ENCODE measurements around the gene SPINK6. TPM values are rescaled to one million over a fixed set of nuclear protein-coding genes. Genes with fewer than 3 reads are reported as not detected.

The SPINK6 gene, protein sequence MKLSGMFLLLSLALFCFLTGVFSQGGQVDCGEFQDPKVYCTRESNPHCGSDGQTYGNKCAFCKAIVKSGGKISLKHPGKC
- polyA plus RNA-seq (ENCODE audit: insufficient read length), result not detected
- long read RNA-seq, donor 1, result 0 reads
- long read RNA-seq, donor 2, result 0 reads
- long read RNA-seq, donor 3, result 0 reads
- long read RNA-seq, donor 4, result 0 reads
- long read RNA-seq, donor 5, result 0 reads
- long read RNA-seq, donor 6, result 0 reads
- long read RNA-seq, donor 7, result 0 reads
- long read RNA-seq, donor 8, result 0 reads

DNA sequence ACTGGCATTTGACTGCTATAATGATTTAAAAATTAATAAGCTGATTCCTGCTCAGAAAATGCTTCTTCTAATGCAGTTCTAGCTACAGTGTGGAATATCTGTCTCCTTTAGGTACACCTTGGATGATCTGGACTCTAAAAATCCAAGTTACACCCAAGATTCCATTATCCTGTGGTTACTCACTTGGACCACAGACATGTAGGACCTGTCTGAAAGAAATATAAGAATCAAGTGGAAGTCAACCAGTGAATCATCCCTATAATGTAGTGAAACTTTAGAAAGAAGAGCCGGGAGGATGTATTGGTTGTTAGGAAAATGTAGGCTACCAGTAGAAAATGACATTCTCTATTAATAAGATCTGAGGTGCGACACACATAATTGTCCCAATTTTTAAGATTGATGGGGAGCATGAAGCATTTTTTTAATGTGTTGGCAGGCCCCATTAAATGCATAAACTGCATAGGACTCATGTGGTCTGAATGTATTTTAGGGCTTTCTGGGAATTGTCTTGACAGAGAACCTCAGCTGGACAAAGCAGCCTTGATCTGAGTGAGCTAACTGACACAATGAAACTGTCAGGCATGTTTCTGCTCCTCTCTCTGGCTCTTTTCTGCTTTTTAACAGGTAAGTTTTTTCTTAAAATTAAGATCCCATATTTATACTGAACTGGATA is at the start of gene SPINK6:
TSS of gene SPINK6 (plus strand) at position 512 of the 673 bp plus-strand sequence. CDS start at position 567, 55 bp downstream.
- no peak for DNase-seq

GRCh38 chr5:148156609-148157008 is 46.2 kb upstream of the SPINK6 start:
- DNase-seq, result no peak

DNA sequence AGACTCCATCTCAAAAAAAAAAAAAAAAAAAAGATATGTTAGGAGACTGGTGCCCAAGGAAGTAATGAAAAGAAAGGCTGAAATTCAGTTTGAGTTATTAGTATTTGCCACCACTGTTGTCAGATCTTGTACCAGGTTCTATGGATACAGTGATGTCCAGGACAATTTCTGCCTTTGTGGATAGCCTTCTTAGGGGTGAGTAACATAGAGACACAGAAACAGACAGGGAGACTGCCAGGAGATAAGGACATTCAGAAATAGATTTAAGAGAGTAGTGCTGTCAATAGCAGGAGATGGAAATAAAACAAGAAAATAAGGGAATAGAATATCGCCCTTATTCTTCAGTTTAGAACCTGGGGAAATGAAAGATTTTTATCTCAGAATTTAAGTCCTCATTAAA is 40.8 kb upstream of the SPINK6 start:
- DNase-seq, result no peak

GRCh38 chr5:148163345-148163744 is 39.5 kb upstream of the SPINK6 start:
- DNase-seq, result no peak

GRCh38 chr5:148166550-148167283 is 36.1 kb upstream of the SPINK6 start:
- no peak for DNase-seq

DNA sequence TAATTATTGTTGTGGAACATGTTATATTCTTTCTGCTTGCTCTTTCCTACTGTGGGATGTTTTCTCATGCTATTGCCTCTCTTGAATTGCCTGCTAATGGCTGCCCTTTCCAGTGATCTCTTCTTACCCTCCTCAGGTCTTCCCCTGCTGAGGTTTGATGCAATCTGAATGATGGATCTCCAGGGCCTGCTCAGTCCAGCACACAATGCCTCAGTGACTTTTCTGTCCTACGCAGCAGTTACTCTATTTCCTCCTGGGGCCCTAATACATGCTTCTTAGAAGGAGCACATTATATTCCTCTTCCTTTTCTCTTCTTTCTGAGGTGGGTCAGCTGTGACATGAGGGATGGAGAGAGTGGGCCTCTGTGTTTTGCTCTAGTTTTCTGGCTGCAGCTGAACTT is 34.6 kb upstream of the SPINK6 start, which contains the start of gene SPINK14:
TSS of gene SPINK14 (plus strand) at position 301 of the 400 bp plus-strand sequence. CDS start 1,187 bp downstream, outside the sequence.
- DNase-seq, result no peak

GRCh38 chr5:148172377-148172776 is 30.5 kb upstream of the SPINK6 start:
- DNase-seq, result no peak

GRCh38 chr5:148176480-148176879 is 26.4 kb upstream of the SPINK6 start:
- DNase-seq, result no peak

DNA sequence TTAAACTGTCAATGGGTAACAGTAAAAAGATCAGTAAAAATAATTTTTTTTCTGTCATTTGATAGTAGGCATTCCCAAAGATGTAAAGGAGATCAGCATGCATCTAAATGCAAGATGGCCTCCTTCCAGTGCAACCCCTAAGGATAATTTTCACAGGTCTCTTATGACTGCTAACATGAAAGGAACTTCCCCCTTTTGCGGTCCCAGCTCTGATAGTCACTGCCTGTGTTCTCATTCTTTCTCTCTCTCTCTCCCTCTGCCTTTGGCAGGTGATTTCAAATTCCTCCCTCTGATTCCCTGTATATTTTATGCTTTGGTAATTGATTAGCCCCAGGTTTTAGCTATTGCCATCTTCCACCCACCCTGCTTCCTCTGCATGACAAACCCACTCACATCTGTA is 25.6 kb upstream of the SPINK6 start:
- no peak for DNase-seq

DNA sequence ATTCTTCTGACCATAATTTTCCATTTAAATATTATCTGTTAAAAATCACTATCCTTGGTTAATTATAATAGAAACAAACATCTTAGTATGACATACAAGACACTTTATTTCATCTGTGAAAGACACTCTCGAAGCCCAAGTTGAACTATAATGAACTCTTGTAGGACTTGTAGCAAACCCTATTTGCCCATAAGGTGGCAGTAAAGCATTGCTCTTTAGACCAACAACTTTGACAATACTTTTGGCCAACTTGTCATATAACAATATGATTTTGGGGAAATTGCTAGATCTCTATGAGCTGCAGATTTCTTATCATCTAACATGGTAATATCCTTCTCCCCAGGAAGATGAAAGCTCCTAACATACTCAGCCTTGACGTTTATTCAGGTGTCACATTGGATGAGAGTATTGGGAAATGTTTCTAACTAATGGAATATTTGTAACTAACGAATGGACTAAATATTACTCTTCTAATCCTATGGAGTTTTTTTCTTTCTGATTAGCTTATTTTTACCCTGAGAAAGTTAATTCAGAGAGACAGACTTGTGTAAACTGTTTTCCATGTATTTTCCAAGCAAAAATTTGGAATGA is 23.5 kb upstream of the SPINK6 start:
- DNase-seq, result peak; percentile 17

GRCh38 chr5:148186248-148187003 is 16.4 kb upstream of the SPINK6 start:
- no peak for DNase-seq

DNA sequence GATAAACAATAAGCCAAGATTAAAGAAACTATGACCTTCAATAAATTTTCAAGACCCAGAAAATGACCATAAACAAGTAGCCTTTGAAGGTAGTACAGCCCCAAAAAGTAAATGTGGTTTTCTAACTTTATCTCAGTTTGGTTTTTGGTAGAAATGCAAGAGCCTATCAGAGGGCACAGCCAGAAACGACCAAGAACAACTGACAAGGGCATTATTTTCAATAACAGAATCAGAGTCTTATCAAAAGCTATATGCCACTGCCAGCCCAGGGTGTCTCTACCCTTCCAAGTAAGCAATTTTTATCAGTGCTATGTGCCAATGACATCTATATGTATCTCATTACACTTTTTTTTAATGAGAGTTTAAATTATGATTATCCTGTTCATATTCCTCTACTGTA is 11.8 kb upstream of the SPINK6 start:
- no peak for DNase-seq

GRCh38 chr5:148193202-148193601 is 9.6 kb upstream of the SPINK6 start:
- DNase-seq, result no peak

GRCh38 chr5:148201151-148201550 is 1.7 kb upstream of the SPINK6 start:
- DNase-seq, result no peak

DNA sequence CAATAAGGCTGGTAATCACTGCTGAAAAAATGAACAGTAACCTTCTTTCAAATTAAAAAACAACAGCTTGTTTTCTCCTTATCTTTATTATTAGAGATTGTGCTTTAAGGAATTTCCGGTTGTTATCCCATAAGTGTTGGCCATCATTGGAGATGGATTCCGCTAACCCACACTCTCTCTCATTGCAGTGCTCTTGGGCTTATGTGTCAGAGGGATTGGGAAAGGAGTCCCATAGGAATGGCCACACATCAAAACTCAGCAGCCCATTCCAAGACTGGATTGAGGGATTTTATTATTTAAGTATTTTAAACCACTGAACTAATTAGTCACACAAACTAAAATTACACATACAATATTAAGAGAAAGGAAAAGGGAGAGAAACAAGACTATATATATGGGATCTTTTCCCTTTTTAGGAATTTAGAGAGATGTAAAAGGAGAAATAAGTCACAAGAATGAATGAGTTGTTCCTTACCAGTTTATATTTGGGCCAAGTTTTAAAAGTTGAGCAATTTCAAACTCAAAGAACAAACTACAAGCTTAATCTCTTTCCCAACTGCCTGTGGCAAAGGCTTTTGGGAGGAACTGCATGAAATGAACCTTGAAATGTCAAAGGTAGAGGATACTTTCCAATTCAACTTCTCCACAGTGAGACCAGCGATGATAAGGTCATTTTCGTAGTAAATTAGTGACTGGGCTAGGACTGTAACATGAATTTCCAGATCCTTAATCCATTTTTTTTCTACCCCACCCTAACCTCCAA is 2.4 kb downstream of the SPINK6 start:
- DNase-seq, result no peak

GRCh38 chr5:148205865-148206264 is 3.0 kb downstream of the SPINK6 start:
- no peak for DNase-seq

- DNase-seq, result no peak
Measured at GRCh38 chr5:148206620-148207019, 3.8 kb downstream of the SPINK6 start.

- DNase-seq, result no peak
Measured at GRCh38 chr5:148208226-148208625, 5.4 kb downstream of the SPINK6 start.

DNA sequence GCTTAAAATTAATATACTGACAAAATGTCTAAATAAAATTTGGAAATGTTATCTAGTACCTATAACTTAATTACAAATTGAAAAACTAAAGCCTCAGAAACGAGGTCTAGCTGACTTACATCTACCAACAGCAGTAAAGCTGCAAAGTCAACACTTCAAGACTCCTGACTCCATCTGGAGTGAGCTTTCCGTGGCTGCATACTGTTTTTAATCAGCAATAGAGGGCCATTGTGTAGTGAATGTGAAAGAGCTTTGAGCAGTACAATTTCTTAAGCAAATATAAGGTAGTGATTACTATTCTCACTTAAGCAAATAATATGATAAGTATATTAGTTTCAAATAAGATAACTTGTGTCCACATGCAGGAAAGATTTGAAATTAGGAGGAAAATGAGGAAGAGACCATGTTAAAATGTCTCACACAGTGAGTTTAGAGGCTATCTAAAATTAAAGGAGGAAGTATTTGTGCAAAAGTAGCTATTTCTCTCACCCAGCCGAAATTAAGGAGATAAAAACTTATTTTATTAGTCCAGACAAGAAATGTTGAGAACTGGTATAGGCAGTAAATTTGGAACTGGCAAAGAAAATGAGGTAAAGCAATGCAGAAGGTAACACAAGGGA is 6.4 kb downstream of the SPINK6 start:
- DNase-seq, result no peak

GRCh38 chr5:148214665-148215185 is 11.9 kb downstream of the SPINK6 start:
- no peak for DNase-seq
